H9 (cell line): ENCODE measurements around the gene PHF21A. TPM values are rescaled to one million over a fixed set of nuclear protein-coding genes. Genes with fewer than 3 reads are reported as not detected.

Experiments
- DNase-seq: peaks from one replicate; pipeline ENCODE4 v3.0.0-alpha.2; 2017
- H2AFZ ChIP-seq: one replicate; pipeline ENCODE4 v1.6.1; 2013; ENCODE audit warnings: mild to moderate bottlenecking, low read length, control low read depth, moderate library complexity
- H2AK5ac ChIP-seq: 2 replicates; pipeline ENCODE4 v1.6.1; 2013; ENCODE audit warnings: low read length, control low read depth, mixed read lengths; ENCODE audit not compliant: insufficient read length
- H2BK120ac ChIP-seq: one replicate; pipeline ENCODE4 v1.6.1; 2013; ENCODE audit warnings: low read depth, mild to moderate bottlenecking, low read length, control low read depth, inconsistent platforms; ENCODE audit not compliant: poor library complexity, severe bottlenecking
- H2BK12ac ChIP-seq: 2 replicates; pipeline ENCODE4 v1.6.1; 2013; ENCODE audit warnings: low read length, control low read depth, mixed read lengths, low read depth; ENCODE audit not compliant: insufficient read length
- H2BK15ac ChIP-seq: 2 replicates; pipeline ENCODE4 v1.6.1; 2013; ENCODE audit warnings: low read depth, low read length, control low read depth
- H2BK20ac ChIP-seq: one replicate; pipeline ENCODE4 v1.6.1; 2013; ENCODE audit warnings: low read depth, mild to moderate bottlenecking, low read length, control low read depth, inconsistent platforms; ENCODE audit not compliant: poor library complexity, severe bottlenecking
- H2BK5ac ChIP-seq: 2 replicates; pipeline ENCODE4 v1.6.1; 2013; ENCODE audit warnings: low read length, control low read depth, mixed read lengths; ENCODE audit not compliant: insufficient read length
- H3K14ac ChIP-seq: 2 replicates; pipeline ENCODE4 v1.6.1; 2013; ENCODE audit warnings: low read length, control low read depth; ENCODE audit not compliant: insufficient read depth
- H3K18ac ChIP-seq: 2 replicates; pipeline ENCODE4 v1.6.1; 2013; ENCODE audit warnings: low read depth, mild to moderate bottlenecking, mixed read lengths, low read length, control low read depth; ENCODE audit not compliant: insufficient read length
- H3K23ac ChIP-seq: 2 replicates; pipeline ENCODE4 v1.6.1; 2013; ENCODE audit warnings: low read length, control low read depth, mixed read lengths, low read depth; ENCODE audit not compliant: insufficient read length
- H3K23me2 ChIP-seq: 2 replicates; pipeline ENCODE4 v1.6.1; 2013; ENCODE audit warnings: low read depth, mild to moderate bottlenecking, mixed read lengths, low read length, control low read depth; ENCODE audit not compliant: insufficient read length, poor library complexity, severe bottlenecking
- H3K27ac ChIP-seq: 2 replicates; pipeline ENCODE4 v1.5.1; 2013; ENCODE audit warnings: low read length, control low read depth, mixed read lengths, low read depth; ENCODE audit not compliant: insufficient read length
- H3K27me3 ChIP-seq: 2 replicates; pipeline ENCODE4 v1.6.1; 2013; ENCODE audit warnings: low read length, control low read depth, inconsistent platforms; ENCODE audit not compliant: insufficient read depth
- H3K4ac ChIP-seq: 2 replicates; pipeline ENCODE4 v1.6.1; 2013; ENCODE audit warnings: low read depth, mild to moderate bottlenecking, control low read depth, inconsistent platforms, low read length, moderate library complexity
- H3K4me1 ChIP-seq: 2 replicates; pipeline ENCODE4 v1.6.1; 2013; ENCODE audit warnings: low read length, control low read depth, inconsistent platforms; ENCODE audit not compliant: insufficient read depth
- H3K4me2 ChIP-seq: 2 replicates; pipeline ENCODE4 v1.6.1; 2013; ENCODE audit warnings: low read length, control low read depth, mixed read lengths; ENCODE audit not compliant: insufficient read length, insufficient read depth
- H3K56ac ChIP-seq: 2 replicates; pipeline ENCODE4 v1.6.1; 2013; ENCODE audit warnings: low read depth, mild to moderate bottlenecking, mixed read lengths, low read length, control low read depth; ENCODE audit not compliant: insufficient read length
- H3K79me1 ChIP-seq: 2 replicates; pipeline ENCODE4 v1.6.1; 2013; ENCODE audit warnings: low read depth, mild to moderate bottlenecking, moderate library complexity, low read length, control low read depth, inconsistent platforms; ENCODE audit not compliant: insufficient read depth, poor library complexity, severe bottlenecking
- H3K79me2 ChIP-seq: 2 replicates; pipeline ENCODE4 v1.6.1; 2013; ENCODE audit warnings: low read length, control low read depth, inconsistent platforms; ENCODE audit not compliant: insufficient read depth
- H3K9ac ChIP-seq: 2 replicates; pipeline ENCODE4 v1.6.1; 2013; ENCODE audit warnings: low read length, control low read depth, mixed read lengths; ENCODE audit not compliant: insufficient read length; ENCODE audit errors: extremely low read depth
- H3K9me3 ChIP-seq: one replicate; pipeline ENCODE4 v1.6.1; 2013; ENCODE audit warnings: low read depth, low read length, inconsistent platforms; ENCODE audit not compliant: control insufficient read depth
- H3T11ph ChIP-seq: one replicate; pipeline ENCODE4 v1.6.1; 2013; ENCODE audit warnings: mild to moderate bottlenecking, low read length, control low read depth, inconsistent platforms
- H4K20me1 ChIP-seq: one replicate; pipeline ENCODE4 v1.6.1; 2013; ENCODE audit not compliant: control insufficient read depth, insufficient read length, insufficient read depth
- H4K5ac ChIP-seq: 2 replicates; pipeline ENCODE4 v1.6.1; 2013; ENCODE audit warnings: low read depth, mild to moderate bottlenecking, mixed read lengths, low read length, control low read depth; ENCODE audit not compliant: insufficient read length
- H4K8ac ChIP-seq: replicated peaks from 2 replicates; pipeline ENCODE4 v1.6.1; 2013; ENCODE audit warnings: low read length, control low read depth, mixed read lengths, low read depth; ENCODE audit not compliant: insufficient read length
- H4K91ac ChIP-seq: 2 replicates; pipeline ENCODE4 v1.6.1; 2013; ENCODE audit warnings: low read depth, mild to moderate bottlenecking, moderate library complexity, mixed read lengths, low read length, control low read depth; ENCODE audit not compliant: insufficient read length
- H3K27ac Mint-ChIP-seq, 3 experiments: 2 replicates in 2 of 3; 3 replicates in 1 of 3; pipeline ENCODE4 v1.8.0; 2020 to 2021; ENCODE audit warnings: mixed read lengths in 3 of 3, mild to moderate bottlenecking in 1 of 3, moderate library complexity in 1 of 3
- H3K27me3 Mint-ChIP-seq: 2 replicates; pipeline ENCODE4 v1.8.0; 2021; ENCODE audit warnings: low read depth, mild to moderate bottlenecking, moderate library complexity, mixed read lengths
- H3K36me3 Mint-ChIP-seq, 3 experiments: 2 replicates in 2 of 3; 3 replicates in 1 of 3; pipeline ENCODE4 v1.8.0; 2020 to 2021; ENCODE audit warnings: low read depth in 3 of 3, mixed read lengths in 3 of 3; ENCODE audit not compliant: insufficient read depth in 1 of 3
- H3K4me1 Mint-ChIP-seq, 2 experiments: 2 replicates each; pipeline ENCODE4 v1.8.0; 2020; ENCODE audit warnings: mixed read lengths in 2 of 2
- H3K4me3 Mint-ChIP-seq, 2 experiments: 2 replicates in 1 of 2; 3 replicates in 1 of 2; pipeline ENCODE4 v1.8.0; 2020 to 2021; ENCODE audit warnings: mild to moderate bottlenecking in 2 of 2, mixed read lengths in 2 of 2, moderate library complexity in 1 of 2
- H3K9me3 Mint-ChIP-seq, 2 experiments: 2 replicates in 1 of 2; 3 replicates in 1 of 2; pipeline ENCODE4 v1.8.0; 2020; ENCODE audit warnings: mild to moderate bottlenecking in 2 of 2, mixed read lengths in 2 of 2, moderate library complexity in 1 of 2
- WGBS: extraction: QIAGEN DNeasy Blood & Tissue Kit; methylation state at CpG from one replicate; pipeline ENCODE4 v1.1.7; 2013; ENCODE audit warnings: missing lambda C conversion rate, low lambda C conversion rate, mixed read lengths; ENCODE audit not compliant: insufficient read length; ENCODE audit errors: extremely low coverage; 5-methylcytosine and 5-hydroxymethylcytosine counted together
- total RNA-seq: library from RNA; stranded (reverse); gene quantifications from 2 replicates; pipeline ENCODE4 v1.2.1, GENCODE V29; 2021
- TF ChIP-seq, protein P1 (sequence below): fragments of 200-600 bp; sonication (generic); conservative IDR thresholded peaks from 3 replicates; pipeline ENCODE4 v1.8.0; 2021; ENCODE audit warnings: antibody characterized with exemption, mild to moderate bottlenecking

Gene PHF21A
- total RNA-seq, 1 experiment from 2014 or later = 33.8 TPM

DNA sequence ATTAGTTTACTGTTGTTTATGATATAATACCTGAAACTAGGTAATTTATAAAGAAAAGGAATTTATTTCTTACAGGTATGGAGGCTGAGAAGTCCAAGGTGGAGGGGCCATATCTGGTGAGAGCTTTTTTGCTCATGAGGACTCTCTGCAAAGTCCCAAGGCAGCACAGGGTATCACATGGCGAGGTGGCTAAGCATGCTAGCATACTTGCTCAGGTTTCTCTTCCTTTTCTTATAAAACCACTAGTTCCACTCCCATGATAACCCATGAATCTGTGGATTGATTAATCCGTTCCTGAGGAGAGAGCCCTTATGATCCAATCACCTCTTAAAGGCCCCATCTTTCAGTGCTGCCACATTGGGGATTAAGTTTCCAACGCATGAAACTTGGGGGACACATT lies 82.7 kb downstream of the PHF21A start:
- no peak overlapping the region for H3K56ac ChIP-seq
- H3K9ac ChIP-seq = no peak overlapping the region
- H3K23me2 ChIP-seq = no peaks in the 10 kb centered on the region
- no peaks in the 10 kb centered on the region for H4K20me1 ChIP-seq
- no peak overlapping the region for H3K14ac ChIP-seq
- no peaks in the 10 kb centered on the region for H3K79me2 ChIP-seq
- no peak overlapping the region for H3K4me2 ChIP-seq
- Mint-ChIP-seq H3K27ac (0 out of 7 replicates have a peak overlapping the region, but pooled peaks of 1 of the 3 experiments have one; percentile 14), H3K9me3 (no peaks in the 10 kb centered on the region), H3K4me1 (no peaks in the 10 kb centered on the region), H3K36me3 (no peaks in the 10 kb centered on the region), H3K4me3 (no peak overlapping the region), H3K27me3 (no peaks in the 10 kb centered on the region)
- no peak overlapping the region for H2BK12ac ChIP-seq
- H2BK20ac ChIP-seq = no peak overlapping the region
- no peak overlapping the region for H3T11ph ChIP-seq
- H4K91ac ChIP-seq = no peak overlapping the region
- WGBS = no CpG with 5 or more reads among the region's 3 CpGs
- H2BK120ac ChIP-seq = no peak overlapping the region
- TF ChIP-seq, protein P1, sequence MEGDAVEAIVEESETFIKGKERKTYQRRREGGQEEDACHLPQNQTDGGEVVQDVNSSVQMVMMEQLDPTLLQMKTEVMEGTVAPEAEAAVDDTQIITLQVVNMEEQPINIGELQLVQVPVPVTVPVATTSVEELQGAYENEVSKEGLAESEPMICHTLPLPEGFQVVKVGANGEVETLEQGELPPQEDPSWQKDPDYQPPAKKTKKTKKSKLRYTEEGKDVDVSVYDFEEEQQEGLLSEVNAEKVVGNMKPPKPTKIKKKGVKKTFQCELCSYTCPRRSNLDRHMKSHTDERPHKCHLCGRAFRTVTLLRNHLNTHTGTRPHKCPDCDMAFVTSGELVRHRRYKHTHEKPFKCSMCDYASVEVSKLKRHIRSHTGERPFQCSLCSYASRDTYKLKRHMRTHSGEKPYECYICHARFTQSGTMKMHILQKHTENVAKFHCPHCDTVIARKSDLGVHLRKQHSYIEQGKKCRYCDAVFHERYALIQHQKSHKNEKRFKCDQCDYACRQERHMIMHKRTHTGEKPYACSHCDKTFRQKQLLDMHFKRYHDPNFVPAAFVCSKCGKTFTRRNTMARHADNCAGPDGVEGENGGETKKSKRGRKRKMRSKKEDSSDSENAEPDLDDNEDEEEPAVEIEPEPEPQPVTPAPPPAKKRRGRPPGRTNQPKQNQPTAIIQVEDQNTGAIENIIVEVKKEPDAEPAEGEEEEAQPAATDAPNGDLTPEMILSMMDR = no peak
- H3K27ac ChIP-seq = no peak overlapping the region
- no peaks in the 10 kb centered on the region for H3K27me3 ChIP-seq
- no peak overlapping the region for H3K23ac ChIP-seq
- H3K4ac ChIP-seq = no peak overlapping the region
- H2BK5ac ChIP-seq = no peak overlapping the region
- no peak overlapping the region for H2BK15ac ChIP-seq
- no peaks in the 10 kb centered on the region for H3K9me3 ChIP-seq
- H4K5ac ChIP-seq = no peak overlapping the region
- no peaks in the 10 kb centered on the region for H3K4me1 ChIP-seq
- DNase-seq = no peak
- no peak overlapping the region for H2AFZ ChIP-seq
- H2AK5ac ChIP-seq = no peak overlapping the region
- no peak overlapping the region for H3K18ac ChIP-seq
- no peaks in the 10 kb centered on the region for H3K79me1 ChIP-seq
- no peak overlapping the region for H4K8ac ChIP-seq
